GM23248 (cell line): ENCODE results near the gene SPATA16. TPM values are rescaled to one million over a fixed set of nuclear protein-coding genes. Genes with fewer than 3 reads are reported as not detected.

ENCODE experiments used
- DNase-seq: peaks from one replicate; pipeline ENCODE4 v3.0.0-alpha.2; 2015
- H2AFZ ChIP-seq: fragments of 200-600 bp; sonication (generic); 2 replicates; pipeline ENCODE4 v1.6.1; 2016; ENCODE audit warnings: antibody characterized with exemption
- H3F3A ChIP-seq: fragments of 200-600 bp; sonication (generic); 2 replicates; pipeline ENCODE4 v1.6.1; 2016; ENCODE audit warnings: mild to moderate bottlenecking, antibody characterized with exemption, mixed run types; ENCODE audit not compliant: insufficient read depth
- H3K27ac ChIP-seq: fragments of 200-600 bp; sonication (generic); 2 replicates; pipeline ENCODE4 v1.5.1; 2016; ENCODE audit warnings: mild to moderate bottlenecking
- H3K27me3 ChIP-seq: fragments of 200-600 bp; sonication (generic); replicated peaks from 2 replicates; pipeline ENCODE4 v1.6.1; 2016; ENCODE audit warnings: mild to moderate bottlenecking; ENCODE audit not compliant: insufficient read depth
- H3K36me3 ChIP-seq: fragments of 200-600 bp; sonication (generic); 2 replicates; pipeline ENCODE4 v1.6.1; 2016; ENCODE audit warnings: low read depth, mild to moderate bottlenecking
- H3K4me1 ChIP-seq: fragments of 200-600 bp; sonication (generic); 2 replicates; pipeline ENCODE4 v1.6.1; 2016; ENCODE audit warnings: mild to moderate bottlenecking; ENCODE audit not compliant: insufficient read depth
- H3K4me2 ChIP-seq: fragments of 200-600 bp; sonication (generic); one replicate; pipeline ENCODE4 v1.6.1; 2016; ENCODE audit warnings: mild to moderate bottlenecking; ENCODE audit not compliant: unreplicated experiment
- H3K4me3 ChIP-seq: fragments of 200-600 bp; sonication (generic); 2 replicates; pipeline ENCODE4 v1.5.1; 2016; ENCODE audit warnings: mild to moderate bottlenecking
- H3K79me2 ChIP-seq: fragments of 200-600 bp; sonication (generic); 2 replicates; pipeline ENCODE4 v1.6.1; 2016; ENCODE audit warnings: mild to moderate bottlenecking; ENCODE audit not compliant: insufficient read depth
- H3K9ac ChIP-seq: fragments of 200-600 bp; sonication (generic); 2 replicates; pipeline ENCODE4 v1.6.1; 2016; ENCODE audit warnings: mild to moderate bottlenecking
- H3K9me2 ChIP-seq: fragments of 200-600 bp; sonication (generic); 2 replicates; pipeline ENCODE4 v1.6.1; 2016; ENCODE audit warnings: mixed run types, mild to moderate bottlenecking, moderate library complexity; ENCODE audit not compliant: insufficient read depth
- H3K9me3 ChIP-seq: fragments of 200-600 bp; sonication (generic); one replicate; pipeline ENCODE4 v1.6.1; 2017; ENCODE audit warnings: low read depth
- H4K20me1 ChIP-seq: fragments of 200-600 bp; sonication (generic); 2 replicates; pipeline ENCODE4 v1.6.0; 2016; ENCODE audit not compliant: insufficient read depth
- EZH2 ChIP-seq: fragments of 200-600 bp; sonication (generic); IDR thresholded peaks from 2 replicates; pipeline ENCODE4 v1.6.1; 2018; ENCODE audit warnings: antibody characterized with exemption, mild to moderate bottlenecking; ENCODE audit not compliant: insufficient read depth, poor library complexity, severe bottlenecking
- EZH2phosphoT487 ChIP-seq: fragments of 200-600 bp; sonication (generic); IDR thresholded peaks from 2 replicates; pipeline ENCODE4 v1.6.1; 2018; ENCODE audit warnings: antibody characterized with exemption, moderate library complexity, mild to moderate bottlenecking, low read depth; ENCODE audit not compliant: insufficient read depth
- WGBS, 2 experiments: methylation state at CpG; one replicate each; pipeline ENCODE4 v1.1.6; 2015 to 2017; ENCODE audit warnings: low lambda C conversion rate in 2 of 2, low coverage in 1 of 2; ENCODE audit errors: missing lambda C conversion rate in 2 of 2; 5-methylcytosine and 5-hydroxymethylcytosine counted together
- in situ Hi-C: fragments of 300-500 bp; cut with MboI; formaldehyde crosslinking; loops from 2 replicates; pipeline ENCODE4 v1.15.0; 2020
- polyA plus RNA-seq: library from polyadenylated mRNA; unstranded; fragments of >200 nt; fragmentation: Nextera tagmentation; extraction: Ambion mirVana; gene quantifications from 2 replicates; pipeline ENCODE4 v1.2.1, GENCODE V29; 2016
- total RNA-seq: library from RNA; depleted of rRNA; stranded (reverse); fragments of >200 nt; shearing (Covaris generic); gene quantifications from 2 replicates; pipeline ENCODE4 v1.2.3, GENCODE V29; 2014

The SPATA16 gene
- total and polyA plus RNA-seq, 2 experiments from 2014 or later: not detected

DNA sequence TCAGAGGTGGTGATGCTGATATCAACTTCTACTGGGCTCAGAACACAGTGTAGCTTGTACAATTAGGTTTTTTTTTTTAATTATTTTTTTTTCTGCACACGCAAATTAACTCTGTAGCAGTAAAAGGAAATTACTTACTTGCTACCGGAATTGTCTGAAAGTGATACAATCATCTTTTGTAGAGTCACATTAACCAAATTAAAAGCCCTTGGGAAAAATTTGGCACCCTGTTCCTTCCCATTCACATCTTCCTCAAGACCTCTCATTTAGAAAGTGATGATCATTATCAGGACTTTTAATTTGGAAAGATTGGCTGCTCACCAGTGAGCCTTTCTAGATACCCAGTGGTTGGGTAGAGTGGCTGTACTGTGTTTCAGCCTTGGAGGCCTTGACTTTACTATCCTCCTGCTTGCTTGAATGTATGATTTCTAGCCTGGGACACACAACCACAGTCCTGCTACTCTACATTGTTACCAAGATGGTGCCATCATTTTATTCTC lies 232.2 kb downstream of the SPATA16 start:
- no peak for DNase-seq
- Histone ChIP-seq H3K4me2 (no peak overlapping the region), H3K4me1 (no peaks in the 10 kb centered on the region), H3K36me3 (no peaks in the 10 kb centered on the region), H3K9ac (no peak overlapping the region), H3K4me3 (no peak overlapping the region), H3K9me2 (no peaks in the 10 kb centered on the region), H2AFZ (no peak overlapping the region), H3F3A (no peaks in the 10 kb centered on the region), H3K79me2 (no peaks in the 10 kb centered on the region), H4K20me1 (no peaks in the 10 kb centered on the region), H3K27ac (no peak overlapping the region), H3K9me3 (no peaks in the 10 kb centered on the region), H3K27me3 (peaks cover 16% of the 10 kb centered on the region)
- 57 to 68% methylated on average over 2 of the region's 2 CpGs for WGBS, 2 experiments
- TF ChIP-seq EZH2phosphoT487: no peak
- no peak for TF ChIP-seq EZH2
- in situ Hi-C loops: no loop called here

- no peaks in the 10 kb centered on the region for H4K20me1 ChIP-seq
- whole genome bisulfite sequencing, 2 experiments: 35% methylated on average over 1 of the region's 1 CpG
- TF ChIP-seq EZH2phosphoT487 (no peak), EZH2 (no peak)
- in situ Hi-C loops: no loop called here
- no peaks in the 10 kb centered on the region for H3K4me1 ChIP-seq
- no peaks in the 10 kb centered on the region for H3K36me3 ChIP-seq
- H3K27ac ChIP-seq: no peak overlapping the region
- no peaks in the 10 kb centered on the region for H3F3A ChIP-seq
- no peaks in the 10 kb centered on the region for H3K79me2 ChIP-seq
- H3K27me3 ChIP-seq: peaks cover 14% of the 10 kb centered on the region; the same call in 1 of the 2 replicates
- no peak overlapping the region for H3K4me3 ChIP-seq
- H3K9me3 ChIP-seq: no peaks in the 10 kb centered on the region
- no peak overlapping the region for H3K4me2 ChIP-seq
- no peak for DNase-seq
- no peaks in the 10 kb centered on the region for H3K9me2 ChIP-seq
- H3K9ac ChIP-seq: no peak overlapping the region
- H2AFZ ChIP-seq: no peak overlapping the region
Observed at GRCh38 chr3:172905451-172905850, 235.6 kb downstream of the SPATA16 start.

- in situ Hi-C loops: no loop called here
Observed at GRCh38 chr3:172904711-172905373, 236.2 kb downstream of the SPATA16 start.

GRCh38 chr3:172903642-172904320 lies 237.3 kb downstream of the SPATA16 start:
- WGBS, 2 experiments: 2 to 6% methylated on average over 3 of the region's 3 CpGs
- H3K9me2 ChIP-seq: no peaks in the 10 kb centered on the region
- H4K20me1 ChIP-seq: no peaks in the 10 kb centered on the region
- in situ Hi-C loops: no loop called here
- H3K36me3 ChIP-seq: no peaks in the 10 kb centered on the region
- H3K79me2 ChIP-seq: no peaks in the 10 kb centered on the region
- no peak overlapping the region for H3K4me3 ChIP-seq
- H3F3A ChIP-seq: no peaks in the 10 kb centered on the region
- no peak overlapping the region for H3K4me2 ChIP-seq
- no peak overlapping the region for H3K9ac ChIP-seq
- H2AFZ ChIP-seq: no peak overlapping the region
- H3K27ac ChIP-seq: no peak overlapping the region
- no peak for TF ChIP-seq EZH2phosphoT487
- TF ChIP-seq EZH2: no peak
- no peaks in the 10 kb centered on the region for H3K4me1 ChIP-seq
- no peak for DNase-seq
- H3K9me3 ChIP-seq: no peaks in the 10 kb centered on the region
- peaks cover 17% of the 10 kb centered on the region; the same call in 1 of the 2 replicates for H3K27me3 ChIP-seq

More at GRCh38 chr3:172904711-172905373, 236.2 kb downstream of the SPATA16 start:
- WGBS, 2 experiments: 2 to 5% methylated on average over 9 of the region's 9 CpGs
- H3K4me2 ChIP-seq: no peak overlapping the region
- H4K20me1 ChIP-seq: no peaks in the 10 kb centered on the region
- H2AFZ ChIP-seq: no peak overlapping the region
- no peak for DNase-seq
- no peak overlapping the region for H3K9ac ChIP-seq
- no peaks in the 10 kb centered on the region for H3K4me1 ChIP-seq
- no peak overlapping the region for H3K27ac ChIP-seq
- H3K36me3 ChIP-seq: no peaks in the 10 kb centered on the region
- H3F3A ChIP-seq: no peaks in the 10 kb centered on the region
- H3K9me2 ChIP-seq: no peaks in the 10 kb centered on the region
- TF ChIP-seq EZH2: no peak
- TF ChIP-seq EZH2phosphoT487: no peak
- H3K27me3 ChIP-seq: peaks cover 14% of the 10 kb centered on the region; the same call in 1 of the 2 replicates
- no peaks in the 10 kb centered on the region for H3K9me3 ChIP-seq
- no peak overlapping the region for H3K4me3 ChIP-seq
- H3K79me2 ChIP-seq: no peaks in the 10 kb centered on the region
